T-helper 1 cell treated with Interleukin-12 subunit alpha and Interleukin-12 subunit beta and Interleukin-4 antibody, amounts not matched to agents 30 μg/mL and 1 μg/mL, for 36 hours (primary cell): ENCODE data around the gene HYAL2.

ENCODE experiments used
- H3K27ac Mint-ChIP-seq: one replicate; pipeline ENCODE4 v1.8.0; 2021; ENCODE audit warnings: mild to moderate bottlenecking, mixed read lengths
- H3K27me3 Mint-ChIP-seq: one replicate; pipeline ENCODE4 v1.8.0; 2021; ENCODE audit warnings: low read depth, mixed read lengths
- H3K36me3 Mint-ChIP-seq: one replicate; pipeline ENCODE4 v1.8.0; 2021; ENCODE audit warnings: low read depth, mixed read lengths
- H3K4me1 Mint-ChIP-seq: one replicate; pipeline ENCODE4 v1.8.0; 2021; ENCODE audit warnings: low read depth, mixed read lengths
- H3K4me3 Mint-ChIP-seq: one replicate; pipeline ENCODE4 v1.8.0; 2021; ENCODE audit warnings: mild to moderate bottlenecking, moderate library complexity, mixed read lengths
- H3K9me3 Mint-ChIP-seq: one replicate; pipeline ENCODE4 v1.8.0; 2021; ENCODE audit warnings: mixed read lengths

Gene HYAL2

GRCh38 chr3:50354850-50355249 is 32.3 kb upstream of the HYAL2 start:
- Mint-ChIP-seq H3K4me3 (no peak overlapping the region), H3K36me3 (peaks cover 37% of the 10 kb centered on the region), H3K27ac (no peak overlapping the region), H3K4me1 (peaks cover 48% of the 10 kb centered on the region), H3K27me3 (no peaks in the 10 kb centered on the region), H3K9me3 (no peaks in the 10 kb centered on the region)

- peaks cover 36% of the 10 kb centered on the region for H3K36me3 Mint-ChIP-seq
- peaks cover 46% of the 10 kb centered on the region for H3K4me1 Mint-ChIP-seq
- H3K27me3 Mint-ChIP-seq, result no peaks in the 10 kb centered on the region
- peak overlapping the region; percentile 7 for H3K4me3 Mint-ChIP-seq
- no peaks in the 10 kb centered on the region for H3K9me3 Mint-ChIP-seq
- peak overlapping the region; percentile 53 for H3K27ac Mint-ChIP-seq
Observed at GRCh38 chr3:50354186-50354764, 31.7 kb upstream of the HYAL2 start.

- peaks cover 35% of the 10 kb centered on the region for H3K36me3 Mint-ChIP-seq
- no peak overlapping the region for H3K4me3 Mint-ChIP-seq
- no peaks in the 10 kb centered on the region for H3K9me3 Mint-ChIP-seq
- no peak overlapping the region for H3K27ac Mint-ChIP-seq
- peaks cover 47% of the 10 kb centered on the region for H3K4me1 Mint-ChIP-seq
- no peaks in the 10 kb centered on the region for H3K27me3 Mint-ChIP-seq
Observed at GRCh38 chr3:50353245-50354004, 30.9 kb upstream of the HYAL2 start.

- Mint-ChIP-seq H3K36me3 (peaks cover 37% of the 10 kb centered on the region), H3K4me3 (no peak overlapping the region), H3K27me3 (no peaks in the 10 kb centered on the region), H3K9me3 (no peaks in the 10 kb centered on the region), H3K27ac (peak overlapping the region; percentile 31), H3K4me1 (peaks cover 46% of the 10 kb centered on the region)
Observed at GRCh38 chr3:50352781-50353180, 30.2 kb upstream of the HYAL2 start.

- Mint-ChIP-seq H3K27me3 (no peaks in the 10 kb centered on the region), H3K4me3 (peak overlapping the region; percentile 91), H3K36me3 (peaks cover 41% of the 10 kb centered on the region), H3K27ac (peak overlapping the region; percentile 97), H3K4me1 (peaks cover 37% of the 10 kb centered on the region), H3K9me3 (no peaks in the 10 kb centered on the region)
Observed at GRCh38 chr3:50351323-50351697, 28.8 kb upstream of the HYAL2 start.

GRCh38 chr3:50350527-50351322 is 28.2 kb upstream of the HYAL2 start, which contains the start of the genes CYB561D2 and NPRL2:
Gene CYB561D2 (plus strand): TSS chr3:50350862. CDS start chr3:50351434, 572 bp downstream.
Gene NPRL2 (minus strand): TSS chr3:50350775. CDS start chr3:50350652, 123 bp downstream.
- Mint-ChIP-seq H3K27me3 (no peaks in the 10 kb centered on the region), H3K36me3 (peaks cover 41% of the 10 kb centered on the region), H3K4me1 (peaks cover 40% of the 10 kb centered on the region), H3K27ac (peak within 1 kb of the TSS; percentile 97), H3K9me3 (no peaks in the 10 kb centered on the region), H3K4me3 (peak within 1 kb of the TSS; percentile 91)

- no peaks in the 10 kb centered on the region for H3K9me3 Mint-ChIP-seq
- H3K36me3 Mint-ChIP-seq, result peaks cover 38% of the 10 kb centered on the region
- H3K4me1 Mint-ChIP-seq, result peaks cover 40% of the 10 kb centered on the region
- H3K27ac Mint-ChIP-seq, result peak overlapping the region; percentile 97
- no peaks in the 10 kb centered on the region for H3K27me3 Mint-ChIP-seq
- peak overlapping the region; percentile 91 for H3K4me3 Mint-ChIP-seq
Observed at GRCh38 chr3:50350213-50350526, 27.6 kb upstream of the HYAL2 start.

- H3K4me3 Mint-ChIP-seq, result no peak overlapping the region
Observed at GRCh38 chr3:50347187-50347813, 24.8 kb upstream of the HYAL2 start.

GRCh38 chr3:50345586-50346234 is 23.2 kb upstream of the HYAL2 start, which contains the start of gene ZMYND10:
Gene ZMYND10 (minus strand): TSS chr3:50345732. CDS start chr3:50345579, 153 bp downstream.
- peaks cover 39% of the 10 kb centered on the region for H3K4me1 Mint-ChIP-seq
- H3K9me3 Mint-ChIP-seq, result no peaks in the 10 kb centered on the region
- peak within 1 kb of the TSS; percentile 36 for H3K27ac Mint-ChIP-seq
- peaks cover 20% of the 10 kb centered on the region for H3K36me3 Mint-ChIP-seq
- peak within 1 kb of the TSS; percentile 85 for H3K4me3 Mint-ChIP-seq
- no peaks in the 10 kb centered on the region for H3K27me3 Mint-ChIP-seq

More at GRCh38 chr3:50347187-50347813, 24.8 kb upstream of the HYAL2 start:
- peaks cover 26% of the 10 kb centered on the region for H3K36me3 Mint-ChIP-seq
- peaks cover 44% of the 10 kb centered on the region for H3K4me1 Mint-ChIP-seq
- H3K9me3 Mint-ChIP-seq, result no peaks in the 10 kb centered on the region
- no peaks in the 10 kb centered on the region for H3K27me3 Mint-ChIP-seq
- H3K27ac Mint-ChIP-seq, result no peak overlapping the region

GRCh38 chr3:50345008-50345407 is 22.5 kb upstream of the HYAL2 start:
- Mint-ChIP-seq H3K4me1 (peaks cover 34% of the 10 kb centered on the region), H3K9me3 (no peaks in the 10 kb centered on the region), H3K27me3 (no peaks in the 10 kb centered on the region), H3K27ac (no peak overlapping the region), H3K36me3 (peaks cover 18% of the 10 kb centered on the region), H3K4me3 (no peak overlapping the region)

- Mint-ChIP-seq H3K36me3 (peaks cover 23% of the 10 kb centered on the region), H3K9me3 (no peaks in the 10 kb centered on the region), H3K4me3 (no peak overlapping the region), H3K4me1 (peaks cover 35% of the 10 kb centered on the region), H3K27ac (peak overlapping the region; percentile 41), H3K27me3 (no peaks in the 10 kb centered on the region)
Observed at GRCh38 chr3:50342813-50343633, 20.5 kb upstream of the HYAL2 start.

- Mint-ChIP-seq H3K4me1 (peaks cover 30% of the 10 kb centered on the region), H3K36me3 (peaks cover 18% of the 10 kb centered on the region), H3K27me3 (no peaks in the 10 kb centered on the region), H3K27ac (peak overlapping the region; percentile 62), H3K4me3 (no peak overlapping the region), H3K9me3 (no peaks in the 10 kb centered on the region)
Observed at GRCh38 chr3:50341996-50342650, 19.6 kb upstream of the HYAL2 start.

GRCh38 chr3:50341537-50341936 is 19.0 kb upstream of the HYAL2 start:
- peaks cover 19% of the 10 kb centered on the region for H3K36me3 Mint-ChIP-seq
- peak overlapping the region; percentile 78 for H3K4me3 Mint-ChIP-seq
- H3K27me3 Mint-ChIP-seq, result no peaks in the 10 kb centered on the region
- no peaks in the 10 kb centered on the region for H3K9me3 Mint-ChIP-seq
- H3K4me1 Mint-ChIP-seq, result peaks cover 31% of the 10 kb centered on the region
- peak overlapping the region; percentile 88 for H3K27ac Mint-ChIP-seq
